H9 (cell line): ENCODE results near the gene CCDC178. TPM values are rescaled to one million over a fixed set of nuclear protein-coding genes. Genes with fewer than 3 reads are reported as not detected.

Experiments
- DNase-seq: peaks from one replicate; pipeline ENCODE4 v3.0.0-alpha.2; 2017
- H2AFZ ChIP-seq: one replicate; pipeline ENCODE4 v1.6.1; 2013; ENCODE audit warnings: mild to moderate bottlenecking, low read length, control low read depth, moderate library complexity
- H2AK5ac ChIP-seq: 2 replicates; pipeline ENCODE4 v1.6.1; 2013; ENCODE audit warnings: low read length, control low read depth, mixed read lengths; ENCODE audit not compliant: insufficient read length
- H2BK120ac ChIP-seq: one replicate; pipeline ENCODE4 v1.6.1; 2013; ENCODE audit warnings: low read depth, mild to moderate bottlenecking, low read length, control low read depth, inconsistent platforms; ENCODE audit not compliant: poor library complexity, severe bottlenecking
- H2BK12ac ChIP-seq: 2 replicates; pipeline ENCODE4 v1.6.1; 2013; ENCODE audit warnings: low read length, control low read depth, mixed read lengths, low read depth; ENCODE audit not compliant: insufficient read length
- H2BK15ac ChIP-seq: 2 replicates; pipeline ENCODE4 v1.6.1; 2013; ENCODE audit warnings: low read depth, low read length, control low read depth
- H2BK20ac ChIP-seq: one replicate; pipeline ENCODE4 v1.6.1; 2013; ENCODE audit warnings: low read depth, mild to moderate bottlenecking, low read length, control low read depth, inconsistent platforms; ENCODE audit not compliant: poor library complexity, severe bottlenecking
- H2BK5ac ChIP-seq: 2 replicates; pipeline ENCODE4 v1.6.1; 2013; ENCODE audit warnings: low read length, control low read depth, mixed read lengths; ENCODE audit not compliant: insufficient read length
- H3K14ac ChIP-seq: 2 replicates; pipeline ENCODE4 v1.6.1; 2013; ENCODE audit warnings: low read length, control low read depth; ENCODE audit not compliant: insufficient read depth
- H3K18ac ChIP-seq: 2 replicates; pipeline ENCODE4 v1.6.1; 2013; ENCODE audit warnings: low read depth, mild to moderate bottlenecking, mixed read lengths, low read length, control low read depth; ENCODE audit not compliant: insufficient read length
- H3K23ac ChIP-seq: 2 replicates; pipeline ENCODE4 v1.6.1; 2013; ENCODE audit warnings: low read length, control low read depth, mixed read lengths, low read depth; ENCODE audit not compliant: insufficient read length
- H3K23me2 ChIP-seq: 2 replicates; pipeline ENCODE4 v1.6.1; 2013; ENCODE audit warnings: low read depth, mild to moderate bottlenecking, mixed read lengths, low read length, control low read depth; ENCODE audit not compliant: insufficient read length, poor library complexity, severe bottlenecking
- H3K27ac ChIP-seq: 2 replicates; pipeline ENCODE4 v1.5.1; 2013; ENCODE audit warnings: low read length, control low read depth, mixed read lengths, low read depth; ENCODE audit not compliant: insufficient read length
- H3K27me3 ChIP-seq: 2 replicates; pipeline ENCODE4 v1.6.1; 2013; ENCODE audit warnings: low read length, control low read depth, inconsistent platforms; ENCODE audit not compliant: insufficient read depth
- H3K4ac ChIP-seq: 2 replicates; pipeline ENCODE4 v1.6.1; 2013; ENCODE audit warnings: low read depth, mild to moderate bottlenecking, control low read depth, inconsistent platforms, low read length, moderate library complexity
- H3K4me1 ChIP-seq: 2 replicates; pipeline ENCODE4 v1.6.1; 2013; ENCODE audit warnings: low read length, control low read depth, inconsistent platforms; ENCODE audit not compliant: insufficient read depth
- H3K4me2 ChIP-seq: 2 replicates; pipeline ENCODE4 v1.6.1; 2013; ENCODE audit warnings: low read length, control low read depth, mixed read lengths; ENCODE audit not compliant: insufficient read length, insufficient read depth
- H3K56ac ChIP-seq: 2 replicates; pipeline ENCODE4 v1.6.1; 2013; ENCODE audit warnings: low read depth, mild to moderate bottlenecking, mixed read lengths, low read length, control low read depth; ENCODE audit not compliant: insufficient read length
- H3K79me1 ChIP-seq: 2 replicates; pipeline ENCODE4 v1.6.1; 2013; ENCODE audit warnings: low read depth, mild to moderate bottlenecking, moderate library complexity, low read length, control low read depth, inconsistent platforms; ENCODE audit not compliant: insufficient read depth, poor library complexity, severe bottlenecking
- H3K79me2 ChIP-seq: 2 replicates; pipeline ENCODE4 v1.6.1; 2013; ENCODE audit warnings: low read length, control low read depth, inconsistent platforms; ENCODE audit not compliant: insufficient read depth
- H3K9ac ChIP-seq: 2 replicates; pipeline ENCODE4 v1.6.1; 2013; ENCODE audit warnings: low read length, control low read depth, mixed read lengths; ENCODE audit not compliant: insufficient read length; ENCODE audit errors: extremely low read depth
- H3K9me3 ChIP-seq: one replicate; pipeline ENCODE4 v1.6.1; 2013; ENCODE audit warnings: low read depth, low read length, inconsistent platforms; ENCODE audit not compliant: control insufficient read depth
- H3T11ph ChIP-seq: one replicate; pipeline ENCODE4 v1.6.1; 2013; ENCODE audit warnings: mild to moderate bottlenecking, low read length, control low read depth, inconsistent platforms
- H4K20me1 ChIP-seq: one replicate; pipeline ENCODE4 v1.6.1; 2013; ENCODE audit not compliant: control insufficient read depth, insufficient read length, insufficient read depth
- H4K5ac ChIP-seq: 2 replicates; pipeline ENCODE4 v1.6.1; 2013; ENCODE audit warnings: low read depth, mild to moderate bottlenecking, mixed read lengths, low read length, control low read depth; ENCODE audit not compliant: insufficient read length
- H4K8ac ChIP-seq: replicated peaks from 2 replicates; pipeline ENCODE4 v1.6.1; 2013; ENCODE audit warnings: low read length, control low read depth, mixed read lengths, low read depth; ENCODE audit not compliant: insufficient read length
- H4K91ac ChIP-seq: 2 replicates; pipeline ENCODE4 v1.6.1; 2013; ENCODE audit warnings: low read depth, mild to moderate bottlenecking, moderate library complexity, mixed read lengths, low read length, control low read depth; ENCODE audit not compliant: insufficient read length
- H3K27ac Mint-ChIP-seq, 3 experiments: 2 replicates in 2 of 3; 3 replicates in 1 of 3; pipeline ENCODE4 v1.8.0; 2020 to 2021; ENCODE audit warnings: mixed read lengths in 3 of 3, mild to moderate bottlenecking in 1 of 3, moderate library complexity in 1 of 3
- H3K27me3 Mint-ChIP-seq: 2 replicates; pipeline ENCODE4 v1.8.0; 2021; ENCODE audit warnings: low read depth, mild to moderate bottlenecking, moderate library complexity, mixed read lengths
- H3K36me3 Mint-ChIP-seq, 3 experiments: 2 replicates in 2 of 3; 3 replicates in 1 of 3; pipeline ENCODE4 v1.8.0; 2020 to 2021; ENCODE audit warnings: low read depth in 3 of 3, mixed read lengths in 3 of 3; ENCODE audit not compliant: insufficient read depth in 1 of 3
- H3K4me1 Mint-ChIP-seq, 2 experiments: 2 replicates each; pipeline ENCODE4 v1.8.0; 2020; ENCODE audit warnings: mixed read lengths in 2 of 2
- H3K4me3 Mint-ChIP-seq, 2 experiments: 2 replicates in 1 of 2; 3 replicates in 1 of 2; pipeline ENCODE4 v1.8.0; 2020 to 2021; ENCODE audit warnings: mild to moderate bottlenecking in 2 of 2, mixed read lengths in 2 of 2, moderate library complexity in 1 of 2
- H3K9me3 Mint-ChIP-seq, 2 experiments: 2 replicates in 1 of 2; 3 replicates in 1 of 2; pipeline ENCODE4 v1.8.0; 2020; ENCODE audit warnings: mild to moderate bottlenecking in 2 of 2, mixed read lengths in 2 of 2, moderate library complexity in 1 of 2
- WGBS: extraction: QIAGEN DNeasy Blood & Tissue Kit; methylation state at CpG from one replicate; pipeline ENCODE4 v1.1.7; 2013; ENCODE audit warnings: missing lambda C conversion rate, low lambda C conversion rate, mixed read lengths; ENCODE audit not compliant: insufficient read length; ENCODE audit errors: extremely low coverage; 5-methylcytosine and 5-hydroxymethylcytosine counted together
- total RNA-seq: library from RNA; stranded (reverse); gene quantifications from 2 replicates; pipeline ENCODE4 v1.2.1, GENCODE V29; 2021
- TF ChIP-seq, protein P1 (sequence below): fragments of 200-600 bp; sonication (generic); conservative IDR thresholded peaks from 3 replicates; pipeline ENCODE4 v1.8.0; 2021; ENCODE audit warnings: antibody characterized with exemption, mild to moderate bottlenecking

Gene CCDC178
- total RNA-seq, 1 experiment from 2014 or later, result not detected

DNA sequence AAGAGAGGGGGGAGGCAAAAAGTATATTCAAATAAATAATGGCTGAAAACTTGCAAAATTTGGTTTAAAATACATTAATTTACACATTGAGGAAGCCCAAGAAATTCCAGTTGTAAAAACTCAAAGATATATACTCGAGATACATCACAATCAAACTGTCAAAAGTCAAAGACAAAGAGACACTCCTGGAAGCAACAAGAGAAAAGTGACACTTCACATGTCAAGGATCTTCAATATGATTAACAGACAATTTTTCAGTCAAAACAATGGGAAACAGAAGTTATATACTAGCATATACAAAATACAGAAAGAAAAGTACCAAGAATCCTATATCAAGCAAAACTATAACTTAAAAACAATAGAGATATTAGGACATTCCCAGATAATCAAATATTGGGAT is 170.2 kb downstream of the CCDC178 start:
- Histone ChIP-seq H3K27me3 (no peaks in the 10 kb centered on the region), H3K9ac (no peak overlapping the region), H2BK12ac (no peak overlapping the region), H2BK5ac (no peak overlapping the region), H3K4me2 (no peak overlapping the region), H4K20me1 (no peaks in the 10 kb centered on the region), H3K79me2 (no peaks in the 10 kb centered on the region), H3K18ac (no peak overlapping the region), H3K27ac (no peak overlapping the region), H3K4ac (no peak overlapping the region), H3K14ac (no peak overlapping the region), H3K9me3 (no peaks in the 10 kb centered on the region), H3K56ac (no peak overlapping the region), H3K4me1 (no peaks in the 10 kb centered on the region; the same call in 1 of the 2 replicates), H2AFZ (no peak overlapping the region), H3T11ph (no peak overlapping the region), H2BK20ac (no peak overlapping the region), H2BK15ac (no peak overlapping the region), H4K91ac (no peak overlapping the region), H3K23me2 (no peaks in the 10 kb centered on the region), H2BK120ac (no peak overlapping the region), H2AK5ac (no peak overlapping the region), H4K8ac (no peak overlapping the region), H4K5ac (no peak overlapping the region), H3K23ac (no peak overlapping the region), H3K79me1 (no peaks in the 10 kb centered on the region)
- WGBS, result no CpG with 5 or more reads among the region's 1 CpG
- TF ChIP-seq, protein P1, sequence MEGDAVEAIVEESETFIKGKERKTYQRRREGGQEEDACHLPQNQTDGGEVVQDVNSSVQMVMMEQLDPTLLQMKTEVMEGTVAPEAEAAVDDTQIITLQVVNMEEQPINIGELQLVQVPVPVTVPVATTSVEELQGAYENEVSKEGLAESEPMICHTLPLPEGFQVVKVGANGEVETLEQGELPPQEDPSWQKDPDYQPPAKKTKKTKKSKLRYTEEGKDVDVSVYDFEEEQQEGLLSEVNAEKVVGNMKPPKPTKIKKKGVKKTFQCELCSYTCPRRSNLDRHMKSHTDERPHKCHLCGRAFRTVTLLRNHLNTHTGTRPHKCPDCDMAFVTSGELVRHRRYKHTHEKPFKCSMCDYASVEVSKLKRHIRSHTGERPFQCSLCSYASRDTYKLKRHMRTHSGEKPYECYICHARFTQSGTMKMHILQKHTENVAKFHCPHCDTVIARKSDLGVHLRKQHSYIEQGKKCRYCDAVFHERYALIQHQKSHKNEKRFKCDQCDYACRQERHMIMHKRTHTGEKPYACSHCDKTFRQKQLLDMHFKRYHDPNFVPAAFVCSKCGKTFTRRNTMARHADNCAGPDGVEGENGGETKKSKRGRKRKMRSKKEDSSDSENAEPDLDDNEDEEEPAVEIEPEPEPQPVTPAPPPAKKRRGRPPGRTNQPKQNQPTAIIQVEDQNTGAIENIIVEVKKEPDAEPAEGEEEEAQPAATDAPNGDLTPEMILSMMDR, result no peak
- no peak overlapping the region for H3K4me3 Mint-ChIP-seq
- H3K9me3 Mint-ChIP-seq, result no peaks in the 10 kb centered on the region
- H3K4me1 Mint-ChIP-seq, result peaks cover 7 to 8% of the 10 kb centered on the region in 2 experiments
- no peaks in the 10 kb centered on the region for H3K27me3 Mint-ChIP-seq
- DNase-seq, result no peak
- peak overlapping the region in 1 of 3 experiments; percentile 48; a peak in 1 of 7 replicates for H3K27ac Mint-ChIP-seq
- H3K36me3 Mint-ChIP-seq, result no peaks in the 10 kb centered on the region
